Colon (tissue), 2 donors: ENCODE measurements around the gene UBXN4.
"Not testable (repeated sequence)": the region's sequence is repeated elsewhere in the genome, so short reads cannot be mapped to it uniquely, and the experiment has no call there.

Experiments used
- FAIRE-seq: peaks from 2 replicates; lab custom pipeline; 2012; peaks lifted over from hg19 to GRCh38; lab: Jason Lieb, UNC
- donor health status: control.
- donor health status: control.

The UBXN4 gene

DNA sequence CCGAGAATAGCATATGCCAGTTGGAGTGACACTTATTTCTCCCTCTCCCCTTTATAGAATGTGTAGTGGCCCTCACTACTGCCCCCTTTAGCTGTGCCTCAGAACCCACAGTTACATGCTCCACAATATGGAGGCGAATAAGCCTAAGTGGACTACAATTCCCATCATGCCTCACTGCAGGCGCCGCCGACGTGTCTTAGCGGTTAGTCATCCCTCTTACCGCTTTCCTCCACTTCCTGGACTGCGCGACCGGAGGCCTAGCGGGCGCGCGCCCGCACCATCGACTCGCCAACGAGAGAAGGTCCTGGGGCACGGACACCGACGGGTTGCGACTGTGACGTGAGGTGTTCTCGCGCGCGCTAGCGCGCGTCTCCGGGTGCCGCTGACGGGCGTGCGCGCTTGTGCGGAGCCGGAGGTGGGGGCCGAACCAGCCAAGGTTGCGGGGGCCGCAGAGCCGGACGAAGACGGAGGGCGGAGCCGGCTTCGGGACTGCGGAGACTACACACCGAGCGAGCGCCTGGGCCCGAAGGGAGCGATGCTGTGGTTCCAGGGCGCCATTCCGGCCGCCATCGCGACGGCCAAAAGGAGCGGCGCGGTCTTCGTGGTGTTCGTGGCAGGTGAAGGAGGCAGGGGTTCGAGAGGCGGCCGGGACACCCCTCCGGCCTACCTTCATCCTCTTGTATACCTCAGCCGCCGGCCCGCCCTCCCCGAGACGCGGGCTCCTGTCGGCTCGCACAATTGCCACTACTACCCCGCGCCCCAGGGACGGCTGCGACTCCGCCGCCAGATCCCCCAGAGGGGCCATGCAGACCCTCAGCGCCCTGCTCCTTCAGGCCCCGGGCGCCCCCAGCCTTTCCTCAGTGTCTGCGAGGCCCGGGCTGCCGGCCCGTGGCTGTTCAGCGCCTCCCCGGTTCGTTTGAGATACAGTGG lies at the start of gene UBXN4:
Gene UBXN4 (plus strand): TSS at position 461 of the 930 bp plus-strand sequence. CDS start 75 bp downstream, at position 536.
- FAIRE-seq, result peak; percentile 24

GRCh38 chr2:135694711-135695110 lies 46.9 kb upstream of the UBXN4 start:
- no peak for FAIRE-seq

- no peak for FAIRE-seq
Measured at GRCh38 chr2:135698838-135699237, 42.8 kb upstream of the UBXN4 start.

DNA sequence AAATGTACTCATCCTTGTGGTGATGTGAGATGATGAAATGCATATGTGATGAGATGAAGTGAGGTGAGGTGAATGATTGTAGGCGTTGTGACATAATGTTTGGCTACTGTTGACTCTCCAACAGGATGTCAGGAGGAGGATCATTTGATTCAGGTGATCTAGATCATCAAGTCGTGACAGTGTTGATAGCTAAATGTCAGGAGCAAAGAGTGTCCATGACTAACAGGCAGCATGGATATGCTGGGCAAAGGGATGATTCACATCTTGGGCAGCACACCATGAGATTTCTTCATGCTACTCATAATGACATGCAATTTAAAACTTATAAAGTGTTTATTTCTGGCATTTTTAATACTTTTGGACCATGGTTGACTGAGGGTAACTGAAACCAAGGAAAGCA lies 40.2 kb upstream of the UBXN4 start:
- no peak for FAIRE-seq

GRCh38 chr2:135703300-135703699 lies 38.4 kb upstream of the UBXN4 start:
- no peak for FAIRE-seq

DNA sequence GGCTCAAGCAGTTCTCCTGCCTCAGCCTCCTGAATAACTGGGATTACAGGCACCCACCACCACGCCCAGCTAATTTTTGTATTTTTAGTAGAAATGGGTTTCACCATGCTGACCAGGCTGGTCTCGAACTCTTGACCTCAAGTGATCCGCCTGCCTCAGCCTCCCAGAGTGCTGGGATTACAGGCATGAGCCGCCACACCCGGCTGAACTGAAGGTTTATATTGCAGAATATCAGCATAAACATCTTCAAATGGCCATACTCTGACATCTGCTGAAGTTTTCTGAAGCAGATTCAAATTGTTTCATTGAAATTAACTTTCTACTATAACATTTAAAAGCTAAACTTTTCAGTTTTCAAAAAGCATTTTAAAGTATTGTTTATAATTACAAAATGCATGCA lies 37.6 kb upstream of the UBXN4 start:
- not testable (repeated sequence) for FAIRE-seq

DNA sequence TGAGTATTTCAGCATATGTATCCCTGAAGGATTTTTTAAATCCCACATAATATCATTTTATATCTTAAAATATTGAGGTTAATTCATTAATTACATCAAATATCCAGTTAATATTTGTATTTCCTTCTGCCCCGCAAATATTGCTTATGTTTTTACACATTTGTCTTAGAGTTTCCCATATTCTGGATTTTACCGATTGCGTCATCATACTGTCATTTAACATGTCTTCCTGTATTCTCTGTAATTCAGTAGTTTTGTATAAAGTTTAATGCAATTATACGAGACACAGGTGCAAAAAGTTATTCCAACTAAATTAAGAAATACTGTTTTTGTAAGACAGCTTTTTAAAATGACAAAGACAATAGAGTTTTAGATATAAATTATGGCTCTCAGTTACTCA lies 33.5 kb upstream of the UBXN4 start:
- FAIRE-seq, result no peak

DNA sequence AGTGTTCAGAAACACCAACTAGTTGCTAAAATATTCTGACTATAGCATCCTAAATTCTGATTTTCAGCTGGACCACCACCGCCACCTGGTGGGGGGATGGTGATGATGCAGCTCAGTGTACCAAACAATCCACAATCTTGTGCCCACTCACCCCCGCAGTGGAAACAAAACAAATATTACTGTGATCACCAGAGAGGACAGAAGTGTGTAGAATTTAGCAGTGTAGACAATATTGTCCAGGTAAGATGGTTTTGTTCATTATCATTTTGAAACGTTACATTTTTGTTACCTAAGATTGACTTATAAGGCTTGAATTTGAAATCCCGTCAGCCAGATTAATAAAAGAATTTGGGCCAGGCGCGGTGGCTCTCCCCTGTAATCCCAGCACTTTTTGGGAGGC lies 31.7 kb upstream of the UBXN4 start:
- FAIRE-seq, result peak; percentile 55

GRCh38 chr2:135715086-135715485 lies 26.6 kb upstream of the UBXN4 start:
- not testable (repeated sequence) for FAIRE-seq

- no peak for FAIRE-seq
Measured at GRCh38 chr2:135728064-135728743, 13.5 kb upstream of the UBXN4 start.

- FAIRE-seq, result no peak
Measured at GRCh38 chr2:135732561-135732960, 9.1 kb upstream of the UBXN4 start.

DNA sequence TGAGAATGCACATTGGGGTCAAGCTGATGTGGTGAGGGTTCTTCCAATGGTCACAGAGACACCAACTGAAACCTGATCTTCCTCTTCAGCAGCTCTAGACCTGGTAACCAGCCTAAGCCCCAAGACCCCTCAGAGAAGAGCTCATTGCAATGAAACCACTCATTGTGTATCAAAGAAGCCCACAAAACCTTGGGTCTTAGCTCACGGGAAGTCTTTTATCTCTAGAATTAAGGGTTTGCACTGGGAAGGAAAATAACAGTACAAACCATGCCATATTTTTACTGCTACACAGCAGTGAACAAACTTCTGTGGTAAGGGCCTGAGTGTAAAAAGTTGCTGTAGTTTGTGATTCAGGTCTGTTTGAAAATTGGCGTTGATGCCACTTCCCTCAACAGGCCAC lies 8.6 kb upstream of the UBXN4 start:
- no peak for FAIRE-seq

DNA sequence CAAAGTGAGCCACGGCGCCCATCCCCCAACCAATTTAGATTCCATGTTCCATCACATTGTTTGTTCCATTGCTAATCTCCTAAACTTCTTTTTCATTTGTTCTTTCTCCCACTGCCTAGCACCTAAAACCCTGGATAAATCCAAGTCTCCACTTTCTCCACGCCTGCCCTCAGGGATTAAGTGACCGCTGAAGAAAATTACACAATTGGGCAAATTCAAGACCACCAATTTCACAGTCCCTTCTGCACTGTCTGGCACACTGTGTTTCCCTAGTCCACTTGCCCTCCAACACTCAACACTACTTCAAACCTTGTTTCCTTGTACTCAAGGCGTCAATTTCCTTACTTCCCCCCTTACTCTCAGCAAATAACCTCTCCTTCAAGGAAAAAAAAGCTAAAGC lies 5.1 kb upstream of the UBXN4 start:
- no peak for FAIRE-seq

DNA sequence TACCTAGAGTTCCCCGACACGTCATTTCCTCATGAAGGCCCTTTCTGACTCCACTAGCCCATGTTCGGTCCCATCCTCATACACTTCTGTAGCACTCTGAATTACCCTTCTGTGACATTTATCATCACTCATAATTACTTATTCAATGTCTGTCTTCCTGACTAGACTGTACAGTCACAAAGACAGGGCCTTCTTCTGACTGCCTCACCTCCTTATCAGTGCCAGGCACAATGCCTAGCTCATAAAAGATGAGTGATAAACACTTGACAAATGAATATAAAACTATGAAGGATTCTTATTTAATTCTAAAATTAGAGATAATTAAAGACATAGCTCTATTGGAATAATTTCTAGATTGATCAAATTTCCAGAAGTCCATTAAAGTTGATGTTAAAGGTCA lies 1.4 kb upstream of the UBXN4 start:
- FAIRE-seq, result no peak

DNA sequence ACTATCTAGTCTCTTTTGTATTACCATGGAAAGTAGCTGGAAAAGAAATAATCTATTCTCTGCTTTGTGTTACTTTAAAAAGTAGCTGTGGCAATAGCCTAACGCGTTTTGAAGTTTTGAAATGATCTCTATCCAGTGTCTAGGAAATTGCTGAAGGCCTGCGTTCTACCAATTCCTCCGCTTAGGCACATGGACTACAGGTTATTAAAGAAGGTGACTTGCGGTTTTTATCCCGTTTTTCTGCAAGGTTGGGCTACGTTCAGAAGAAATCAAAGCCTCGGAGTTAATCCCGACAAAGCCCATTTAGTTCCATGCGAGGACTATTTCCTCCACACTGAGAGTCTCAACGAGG lies 636 bp upstream of the UBXN4 start:
- FAIRE-seq, result no peak

- no peak for FAIRE-seq
Measured at GRCh38 chr2:135742325-135742757, 686 bp downstream of the UBXN4 start.

DNA sequence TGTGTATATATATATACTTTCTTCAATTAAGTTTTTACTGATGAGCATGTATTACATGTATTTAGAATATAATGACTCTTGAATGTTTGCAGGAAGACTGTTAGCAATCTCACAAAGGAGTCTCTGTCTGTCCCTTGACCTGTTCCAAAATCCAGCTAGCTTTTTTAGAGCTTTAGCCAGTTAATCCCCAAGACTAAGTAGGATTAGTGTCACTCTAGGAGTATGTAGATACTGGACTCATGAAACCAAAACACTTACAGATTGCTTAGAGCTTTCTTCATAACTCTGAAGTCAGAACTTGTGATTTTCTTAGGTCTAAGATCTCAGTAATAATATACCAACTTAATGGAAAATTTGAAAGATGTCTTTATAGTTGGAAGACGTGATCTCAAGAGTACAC lies 2.2 kb downstream of the UBXN4 start:
- no peak for FAIRE-seq

DNA sequence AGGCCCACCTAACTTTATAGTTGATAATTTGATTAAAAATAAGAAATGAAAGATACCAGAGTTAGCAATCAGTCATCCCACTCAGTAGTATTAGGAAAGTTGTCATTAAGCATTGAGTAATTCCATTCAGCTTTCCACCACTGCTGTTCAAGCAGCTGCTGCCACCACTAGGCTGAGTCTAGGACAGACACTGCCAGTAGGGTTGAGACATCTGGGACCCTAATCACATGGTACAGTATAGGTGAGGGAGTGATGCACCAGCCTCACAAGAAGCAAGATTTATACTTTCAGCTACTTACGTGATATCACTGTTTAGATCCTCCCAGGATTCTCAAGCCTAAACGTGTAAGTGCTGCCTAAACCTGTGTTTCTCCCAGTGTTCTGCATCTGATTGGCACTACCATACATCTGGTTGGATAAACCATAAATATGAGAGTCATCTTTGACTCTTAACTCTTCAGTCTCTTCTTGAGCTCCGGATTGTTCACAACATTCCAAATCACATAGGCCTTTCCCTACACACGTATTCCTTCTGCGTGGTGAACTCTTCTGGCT lies 3.2 kb downstream of the UBXN4 start:
- no peak for FAIRE-seq

DNA sequence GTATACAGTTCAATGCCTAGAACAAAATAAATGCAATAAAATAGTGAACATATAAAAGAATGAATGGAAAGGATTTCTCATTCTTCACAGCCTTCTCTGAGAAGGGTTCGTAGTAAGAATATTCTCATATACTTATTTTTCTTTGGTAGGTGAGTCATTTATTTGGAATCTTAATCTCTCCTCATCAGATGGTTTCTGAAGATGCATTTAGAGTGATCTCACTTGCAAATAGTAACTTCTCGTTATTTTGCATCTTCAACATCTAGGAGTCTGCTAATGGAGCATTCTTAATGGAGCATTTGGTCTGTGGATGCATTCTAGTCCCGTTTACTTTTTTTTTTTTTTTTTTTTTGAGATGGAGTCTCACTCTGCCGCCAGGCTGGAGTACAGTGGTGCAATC lies 3.9 kb downstream of the UBXN4 start:
- FAIRE-seq, result no peak

- no peak for FAIRE-seq
Measured at GRCh38 chr2:135755573-135755972, 13.9 kb downstream of the UBXN4 start.

- FAIRE-seq, result no peak
Measured at GRCh38 chr2:135756692-135757091, 15.0 kb downstream of the UBXN4 start.

DNA sequence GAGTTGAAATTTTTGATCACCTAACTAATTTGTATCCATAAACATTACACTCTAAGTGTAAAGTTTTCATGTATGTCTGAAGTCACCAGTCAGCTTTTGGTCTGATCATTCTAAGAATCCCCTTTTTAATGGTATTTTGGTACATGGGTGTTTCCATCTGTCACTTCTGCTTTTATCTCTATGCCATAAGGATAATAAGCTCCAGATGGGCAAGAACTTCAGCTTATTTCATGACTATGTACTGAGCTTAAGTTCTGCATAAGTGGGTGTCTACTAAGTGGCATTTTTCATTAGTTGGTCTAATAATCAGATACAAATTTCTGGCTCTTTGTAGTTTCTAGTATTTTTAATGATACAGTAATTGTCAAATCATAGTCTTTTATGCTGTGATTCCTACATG lies 20.4 kb downstream of the UBXN4 start:
- no peak for FAIRE-seq

DNA sequence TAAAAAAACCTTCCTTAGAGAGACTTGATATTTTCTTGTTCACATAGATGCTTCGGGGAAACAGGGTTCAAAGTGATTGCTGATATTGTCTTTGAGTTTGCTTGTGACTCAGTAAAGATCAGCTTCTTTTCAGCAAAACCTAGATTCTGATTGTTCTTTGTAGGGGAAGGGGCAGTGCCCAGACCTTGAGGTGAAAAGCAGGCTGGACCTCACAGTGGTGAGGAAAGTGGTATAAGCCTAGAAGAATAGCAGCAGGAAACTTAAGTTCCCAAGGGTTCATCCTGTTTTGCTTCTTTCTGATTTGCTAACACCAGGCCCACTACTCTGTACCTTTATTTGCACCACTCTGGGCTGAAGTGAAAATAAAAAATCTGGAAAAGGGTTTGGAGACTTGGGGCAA lies 20.9 kb downstream of the UBXN4 start:
- no peak for FAIRE-seq
